K562 (cell line): ENCODE results near the gene TFB2M. TPM values are rescaled to one million over a fixed set of nuclear protein-coding genes. Genes with fewer than 3 reads are reported as not detected.

Experiments
- ATAC-seq: fragments of 200-7000 bp; cut with Tn5 transposase; 3 replicates; pipeline ENCODE4 v1.9.1; 2020; ENCODE audit warnings: moderate library complexity
- BruUV-seq: library from RNA; stranded (reverse); fragments of 400-500 nt; replicated peaks from 2 replicates; lab custom pipeline; 2021; lab: Mats Ljungman, UMichigan
- CTCF ChIA-PET: fragments of 300-600 bp; formaldehyde crosslinking; extraction: SDS; loops from one replicate; lab custom pipeline; 2021; ENCODE audit warnings: low intra/inter-chr PET ratio; lab: Yijun Ruan, JAX
- POLR2A ChIA-PET: fragments of 300-600, 350-650 bp; sonication (Branson Sonifier 250); formaldehyde crosslinking; extraction: SDS; loops from one replicate; lab custom pipeline; 2021; ENCODE audit warnings: antibody characterized with exemption, inconsistent platforms; lab: Yijun Ruan, JAX
- DNase-seq, 4 experiments: peaks; one replicate each; pipeline versions ENCODE4 v3.0.0 to v3.0.0-alpha.2; 2011 to 2018; ENCODE audit warnings: low spot score in 3 of 4, mixed read lengths in 3 of 4; ENCODE audit errors: extremely low read depth in 1 of 4
- FAIRE-seq: peaks from 2 replicates; lab custom pipeline; 2011; peaks lifted over from hg19 to GRCh38; lab: Jason Lieb, UNC
- H2AFZ ChIP-seq: 2 replicates; pipeline ENCODE4 v1.6.0; 2011; ENCODE audit warnings: low read depth, low read length, control low read depth, inconsistent platforms
- H3K27ac ChIP-seq: fragments of 200-600 bp; 3 replicates; pipeline ENCODE4 v1.8.0; 2011; ENCODE audit warnings: low read depth, mild to moderate bottlenecking, control low read depth, inconsistent platforms, low read length, moderate library complexity, mixed read lengths; ENCODE audit errors: extremely low read depth
- H3K27me3 ChIP-seq, 2 experiments: fragments of 300-600 bp in 1 of 2; 2 replicates in 1 of 2; 3 replicates in 1 of 2; pipeline versions ENCODE4 v1.6.0 to v1.8.0; 2011; ENCODE audit warnings: inconsistent platforms in 2 of 2, low read length in 2 of 2, mild to moderate bottlenecking in 1 of 2, mixed read lengths in 1 of 2, moderate library complexity in 1 of 2; ENCODE audit not compliant: control insufficient read depth in 2 of 2, insufficient read depth in 2 of 2
- H3K36me3 ChIP-seq: fragments of 300-600 bp; 3 replicates; pipeline ENCODE4 v1.8.0; 2011; ENCODE audit warnings: mild to moderate bottlenecking, low read length, inconsistent platforms; ENCODE audit not compliant: control insufficient read depth, insufficient read depth
- H3K4me1 ChIP-seq, 2 experiments: fragments of 200-600 bp in 1 of 2; replicated peaks in 1 of 2; 2 replicates in 1 of 2; 3 replicates in 1 of 2; pipeline versions ENCODE4 v1.5.1 to v1.8.0; 2011; ENCODE audit warnings: inconsistent platforms in 2 of 2, low read length in 2 of 2, mild to moderate bottlenecking in 1 of 2, mixed read lengths in 1 of 2, moderate library complexity in 1 of 2; ENCODE audit not compliant: control insufficient read depth in 2 of 2, insufficient read depth in 2 of 2
- H3K4me2 ChIP-seq: 2 replicates; pipeline ENCODE4 v1.6.1; 2011; ENCODE audit warnings: low read length, control low read depth, inconsistent platforms, mixed read lengths; ENCODE audit not compliant: insufficient read depth
- H3K4me3 ChIP-seq: fragments of 200-600 bp; sonication (generic), shearing (Covaris generic); 2 replicates; pipeline ENCODE4 v1.5.1; 2016; ENCODE audit warnings: control low read depth, inconsistent platforms
- H3K79me2 ChIP-seq: fragments of 200-600 bp; 3 replicates; pipeline ENCODE4 v1.8.0; 2011; ENCODE audit warnings: low read length, inconsistent platforms; ENCODE audit not compliant: control insufficient read depth, insufficient read depth
- H3K9ac ChIP-seq, 2 experiments: 2 replicates each; pipeline versions ENCODE4 v1.6.0 to v1.6.1; 2011; ENCODE audit warnings: low read depth in 2 of 2, low read length in 2 of 2, control low read depth in 1 of 2, inconsistent platforms in 1 of 2, mild to moderate bottlenecking in 1 of 2, mixed read lengths in 1 of 2; ENCODE audit not compliant: insufficient read depth in 1 of 2
- H3K9me1 ChIP-seq: one replicate; pipeline ENCODE4 v1.6.0; 2011; ENCODE audit warnings: inconsistent platforms, mild to moderate bottlenecking, low read length, moderate library complexity; ENCODE audit not compliant: control insufficient read depth, insufficient read depth
- H3K9me3 ChIP-seq: replicated peaks from 2 replicates; pipeline ENCODE4 v1.5.1; 2011; ENCODE audit warnings: low read depth, low read length, inconsistent platforms; ENCODE audit not compliant: control insufficient read depth, insufficient read depth
- H4K20me1 ChIP-seq: replicated peaks from 2 replicates; pipeline ENCODE4 v1.6.1; 2011; ENCODE audit warnings: low read length, inconsistent platforms, mixed read lengths; ENCODE audit not compliant: control insufficient read depth, insufficient read depth
- CBX3 ChIP-seq, 2 experiments: IDR thresholded peaks; 1 replicate in 1 of 2; 2 replicates in 1 of 2; pipeline ENCODE4 v1.6.1; 2012; ENCODE audit warnings: inconsistent platforms in 2 of 2, low read length in 2 of 2, borderline replicate concordance in 1 of 2, control low read depth in 1 of 2
- CBX5 ChIP-seq: IDR thresholded peaks from 2 replicates; pipeline ENCODE4 v1.6.1; 2014; ENCODE audit warnings: low read depth, borderline replicate concordance
- CBX8 ChIP-seq: fragments of 200-600 bp; sonication (generic); IDR thresholded peaks from 2 replicates; pipeline ENCODE4 v1.6.1; 2012; ENCODE audit warnings: borderline replicate concordance, mixed run types, low read depth, mild to moderate bottlenecking, moderate library complexity, mixed read lengths, low read length, control low read depth, inconsistent platforms; ENCODE audit not compliant: poor library complexity, severe bottlenecking; ENCODE audit errors: extremely low read depth
- EP400 ChIP-seq: fragments of 450-650 bp; IDR thresholded peaks from 2 replicates; pipeline ENCODE4 v1.6.1; 2017; ENCODE audit warnings: antibody characterized with exemption, mild to moderate bottlenecking, moderate library complexity
- ETV5 ChIP-seq: sonication (generic); formaldehyde crosslinking; IDR thresholded peaks from 2 replicates; pipeline ENCODE4 v1.4.0; 2020; ENCODE audit warnings: low read depth, mild to moderate bottlenecking, missing genetic modification reagents
- GATAD2A ChIP-seq: fragments of 450-650 bp; IDR thresholded peaks from 2 replicates; pipeline ENCODE4 v1.6.1; 2017
- GMEB1 ChIP-seq: fragments of 250-450 bp; sonication (Bioruptor Pico); IDR thresholded peaks from 2 replicates; pipeline ENCODE4 v1.4.0; 2020; ENCODE audit warnings: mild to moderate bottlenecking
- LEF1 ChIP-seq: fragments of 450-650 bp; IDR thresholded peaks from 2 replicates; pipeline ENCODE4 v1.6.1; 2016; ENCODE audit warnings: mild to moderate bottlenecking
- NRF1 ChIP-seq, 2 experiments: fragments of 450-650 bp; IDR thresholded peaks in 1 of 2; conservative IDR thresholded peaks in 1 of 2; 2 replicates each; pipeline ENCODE4 v1.6.1; 2014; ENCODE audit warnings: mild to moderate bottlenecking in 2 of 2
- POLR2AphosphoS5 ChIP-seq: IDR thresholded peaks from 2 replicates; pipeline ENCODE4 v1.6.1; 2011; ENCODE audit warnings: mild to moderate bottlenecking, low read depth, low read length, moderate library complexity; ENCODE audit not compliant: control insufficient read depth, insufficient read depth
- RBM34 ChIP-seq: fragments of 200-400 bp; formaldehyde crosslinking; IDR thresholded peaks from 2 replicates; pipeline ENCODE4 v1.6.1; 2018; ENCODE audit warnings: low read length, borderline replicate concordance; ENCODE audit not compliant: insufficient read depth
- TRIM24 ChIP-seq, 2 experiments: fragments of 450-650 bp; IDR thresholded peaks; 2 replicates each; pipeline ENCODE4 v1.6.1; 2016
- TRIM28 ChIP-seq: fragments of 450-650 bp; IDR thresholded peaks from 2 replicates; pipeline ENCODE4 v1.6.1; 2017
- ZNF280A ChIP-seq: fragments of 450-650 bp; IDR thresholded peaks from 2 replicates; pipeline ENCODE4 v1.6.1; 2018; ENCODE audit warnings: mild to moderate bottlenecking, low read depth; ENCODE audit not compliant: partially characterized antibody
- ZNF518B ChIP-seq: fragments of 250-450 bp; sonication (Bioruptor Pico); IDR thresholded peaks from 2 replicates; pipeline ENCODE4 v1.5.0; 2021; ENCODE audit warnings: mild to moderate bottlenecking, moderate library complexity
- WGBS: fragments of 100-300 bp; shearing (Covaris generic); methylation state at CpG from one replicate; pipeline ENCODE4 v1.1.6; 2016; ENCODE audit warnings: low coverage, mixed read lengths; ENCODE audit not compliant: insufficient coverage; ENCODE audit errors: missing lambda C conversion rate; 5-methylcytosine and 5-hydroxymethylcytosine counted together
- in situ Hi-C: fragments of 300-500 bp; cut with MboI; formaldehyde crosslinking; loops from 4 replicates; pipeline ENCODE4 v1.15.0; 2018; ENCODE audit warnings: inconsistent platforms, mixed read lengths
- intact Hi-C: fragments of 100-400 bp; cut with micrococcal nuclease; formaldehyde crosslinking; loops from 2 replicates; pipeline ENCODE4 v1.14.2; 2022
- polyA plus RNA-seq, 8 experiments: library from polyadenylated mRNA; depleted of rRNA in 4 of 8; stranded (reverse) in 5 of 8; unstranded in 3 of 8; fragments of >200 nt; fragmentation: Nextera tagmentation in 2 of 8; fragmentation: Illumina TruSeq in 1 of 8; extraction: Ambion mirVana in 2 of 8; extraction: Trizol in 1 of 8; gene quantifications; 2 replicates each; pipeline versions ENCODE4 v1.2.1 to v1.2.3, GENCODE V29; 2011 to 2014; ENCODE audit warnings: inconsistent platforms in 1 of 8, missing spikeins in 1 of 8
- total RNA-seq, 7 experiments: library from RNA; depleted of rRNA in 6 of 7; stranded (reverse); fragments of >200 nt in 6 of 7; fragmentation: Illumina TruSeq in 2 of 7; extraction: Trizol in 2 of 7; gene quantifications; 2 replicates each; pipeline versions ENCODE4 v1.2.1 to v1.2.3, GENCODE V29; 2011 to 2021; ENCODE audit warnings: low replicate concordance in 1 of 7

TFB2M gene
- total and polyA plus RNA-seq, 9 of the 15 experiments (the other 6 are each of a cell fraction or from before 2014, with no cell fraction given), result 55.1 to 162 (median 70.6) TPM

- Histone ChIP-seq H3K9me3 (peaks cover 12% of the 10 kb centered on the region), H3K9me1 (no peaks in the 10 kb centered on the region), H3K9ac (no peak overlapping the region), H3K4me2 (no peak overlapping the region), H3K27ac (no peak overlapping the region), H3K4me1 (peaks cover 0 to 9% of the 10 kb centered on the region in 2 experiments; a peak in 2 of 5 replicates), H4K20me1 (no peaks in the 10 kb centered on the region), H3K36me3 (no peaks in the 10 kb centered on the region), H3K27me3 (peaks cover 3 to 8% of the 10 kb centered on the region in 2 experiments; a peak in 3 of 5 replicates), H3K4me3 (no peak overlapping the region), H2AFZ (no peak overlapping the region), H3K79me2 (no peaks in the 10 kb centered on the region)
- in situ Hi-C loops, result no loop called here
- no peak for TF ChIP-seq LEF1
- no peak for TF ChIP-seq NRF1 (conservative IDR thresholded peaks at IDR 0.05 in 1 of 2, IDR thresholded peaks at IDR 0.05 in 1 of 2)
- no peak for TF ChIP-seq ETV5 (CRISPR knock-in tag)
- no peak for TF ChIP-seq EP400
- TF ChIP-seq CBX5, result peak; percentile 96
- peak; percentile 82; the same call in 1 of the 2 replicates for TF ChIP-seq TRIM28
- peak in 1 of 2 experiments; percentile 26; a peak in 1 of 4 replicates for TF ChIP-seq TRIM24 (IDR thresholded peaks at IDR 0.05)
- no peak for TF ChIP-seq GMEB1 (CRISPR knock-in tag)
- TF ChIP-seq CBX8, result no peak
- TF ChIP-seq GATAD2A, result no peak
- no peak for TF ChIP-seq ZNF518B (CRISPR knock-in tag)
- TF ChIP-seq CBX3 (IDR thresholded peaks at IDR 0.05; ENCODE audit: borderline replicate concordance in 1 of 2, low read length in 2 of 2), result peak; percentile 43 to 96
- TF ChIP-seq ZNF280A, result peak; percentile 28
- no peak for TF ChIP-seq POLR2AphosphoS5
- TF ChIP-seq RBM34, result no peak
- intact Hi-C loops, result no loop called here
- ChIA-PET CTCF (no interaction called here), POLR2A (no interaction called here)
- ATAC-seq (no peak), DNase-seq (no peak), FAIRE-seq (no peak)
- 5% methylated on average over 2 of the region's 2 CpGs for WGBS
- no TSS peak for BruUV-seq
Measured at GRCh38 chr1:246530482-246530881, 35.6 kb downstream of the TFB2M start.
